Heart right ventricle (tissue), 16 donors: ENCODE results near the gene LUC7L. TPM values are rescaled to one million over a fixed set of nuclear protein-coding genes. Genes with fewer than 3 reads are reported as not detected.
A peak's percentile ranks its signal among the peaks of the same experiment; 100 is the strongest.
"Not testable (repeated sequence)": the region's sequence is repeated elsewhere in the genome, so short reads cannot be mapped to it uniquely, and the experiment has no call there.

ENCODE experiments used
- ATAC-seq, 8 donors: fragments of 200-7000 bp; cut with Tn5 transposase; one replicate each; pipeline ENCODE4 v1.9.1; 2020; ENCODE audit warnings: mild to moderate bottlenecking in 8 of 8, moderate library complexity in 8 of 8, moderate number of reproducible peaks in 1 of 8
- DNase-seq, 2 donors: peaks; one replicate each; pipeline ENCODE4 v3.0.0-alpha.2; 2020
- H3K27ac ChIP-seq, 10 donors: fragments of 200-600 bp; sonication (generic) in 2 of 10; one replicate each; pipeline versions ENCODE4 v1.5.0 to v1.8.0; 2020 to 2022; ENCODE audit warnings: mild to moderate bottlenecking in 3 of 10
- H3K27me3 ChIP-seq, 7 donors: fragments of 200-600 bp; one replicate each; pipeline ENCODE4 v1.8.0; 2021 to 2022; ENCODE audit warnings: mild to moderate bottlenecking in 2 of 7
- H3K36me3 ChIP-seq, 9 donors: fragments of 200-600 bp; sonication (generic) in 1 of 9; one replicate each; pipeline versions ENCODE4 v1.5.0 to v1.8.0; 2020 to 2022; ENCODE audit warnings: mild to moderate bottlenecking in 2 of 9
- H3K4me1 ChIP-seq, 9 donors: fragments of 200-600 bp; sonication (generic) in 1 of 9; one replicate each; pipeline versions ENCODE4 v1.5.0 to v1.8.0; 2020 to 2022; ENCODE audit warnings: mild to moderate bottlenecking in 4 of 9
- H3K4me3 ChIP-seq, 10 donors: fragments of 200-600 bp; sonication (generic) in 2 of 10; one replicate each; pipeline versions ENCODE4 v1.5.0 to v1.8.0; 2020 to 2022; ENCODE audit warnings: mild to moderate bottlenecking in 7 of 10, moderate library complexity in 2 of 10
- H3K9me3 ChIP-seq, 11 donors: fragments of 200-600 bp in 10 of 11; sonication (generic) in 2 of 11; one replicate each; pipeline versions ENCODE4 v1.5.0 to v1.8.0; 2013 to 2022; ENCODE audit warnings: mild to moderate bottlenecking in 2 of 11, control low read depth in 1 of 11, moderate library complexity in 1 of 11
- WGBS, 2 donors: extraction: QIAGEN DNeasy Blood & Tissue Kit; methylation state at CpG; one replicate each; pipeline ENCODE4 v1.1.7; 2013; ENCODE audit warnings: inconsistent platforms in 1 of 2; 5-methylcytosine and 5-hydroxymethylcytosine counted together
- intact Hi-C, 10 donors: fragments of 100-400 bp; cut with DNase I; formaldehyde crosslinking; loops; one replicate each; pipeline versions ENCODE4 v1.11.1 to v1.14.2; 2022
- polyA plus RNA-seq, 2 donors: library from polyadenylated mRNA; stranded (reverse); fragments of 200-250 nt; gene quantifications; one replicate each; pipeline ENCODE4 v1.2.3, GENCODE V29; 2013
- total RNA-seq, 10 donors: library from RNA; stranded (reverse); fragmentation: NEBNext Ultra II Directional in 3 of 10; extraction: Animal tissue kit (Norgen Biotek cat#: 25700) in 3 of 10; gene quantifications; one replicate each; pipeline versions ENCODE4 v1.2.1 to v1.2.4, GENCODE V29; 2021 to 2023
- TF ChIP-seq, protein P1 (sequence below), 9 donors: fragments of 200-600 bp; sonication (generic) in 2 of 9; IDR thresholded peaks; one replicate each; pipeline versions ENCODE4 v1.5.0 to v1.8.0; 2021 to 2022; ENCODE audit warnings: antibody characterized with exemption in 9 of 9, mild to moderate bottlenecking in 5 of 9, moderate library complexity in 1 of 9
- donor health status: Arrhythmogenic right ventricular cardiomyopathy.
- donor health status: ischemic (EF 13 %, LVEDD 7.1; RV severe dilation, severe dysfunction).
- donor health status: healthy with polysubstance abuse.
- donor health status: DM: no; HTN: yes; CAD: no.
- donor health status: DM: no; HTN: no; CAD: no.
- donor health status: ischemic (EF 25% LVEDD 6.9; RV normal size, moderate dysfunction).
- donor health status: ischemic (EF 25% LVEDD 5.7; RV mildly dilated, moderate dysfunction).
- donor health status: healthy.
- donor health status: DM: yes; HTN: yes; CAD: no.
- donor health status: Ischemic cardiomyopathy.
- donor health status: ischemic (EF 35%, LVEDD 5.7; RV mildly dilated, moderate dysfunction).
- donor health status: nonischemic (EF 11% LVEDD 7.7; RV severe dilation, severe dysfunction).
- donor health status: DM: yes; HTN: yes; CAD: no.
- donor health status: PGD.
- donor health status: ischemic (EF 29% LVEDD 5.4; RV normal size, mild dysfunction).
- donor health status: nonischemic (EF 23%, LVEDD 6.1; RV moderate dilation, normal function).

Gene LUC7L
- total and polyA plus RNA-seq, 12 donors: 14.4 to 139 (median 20.8) TPM

DNA sequence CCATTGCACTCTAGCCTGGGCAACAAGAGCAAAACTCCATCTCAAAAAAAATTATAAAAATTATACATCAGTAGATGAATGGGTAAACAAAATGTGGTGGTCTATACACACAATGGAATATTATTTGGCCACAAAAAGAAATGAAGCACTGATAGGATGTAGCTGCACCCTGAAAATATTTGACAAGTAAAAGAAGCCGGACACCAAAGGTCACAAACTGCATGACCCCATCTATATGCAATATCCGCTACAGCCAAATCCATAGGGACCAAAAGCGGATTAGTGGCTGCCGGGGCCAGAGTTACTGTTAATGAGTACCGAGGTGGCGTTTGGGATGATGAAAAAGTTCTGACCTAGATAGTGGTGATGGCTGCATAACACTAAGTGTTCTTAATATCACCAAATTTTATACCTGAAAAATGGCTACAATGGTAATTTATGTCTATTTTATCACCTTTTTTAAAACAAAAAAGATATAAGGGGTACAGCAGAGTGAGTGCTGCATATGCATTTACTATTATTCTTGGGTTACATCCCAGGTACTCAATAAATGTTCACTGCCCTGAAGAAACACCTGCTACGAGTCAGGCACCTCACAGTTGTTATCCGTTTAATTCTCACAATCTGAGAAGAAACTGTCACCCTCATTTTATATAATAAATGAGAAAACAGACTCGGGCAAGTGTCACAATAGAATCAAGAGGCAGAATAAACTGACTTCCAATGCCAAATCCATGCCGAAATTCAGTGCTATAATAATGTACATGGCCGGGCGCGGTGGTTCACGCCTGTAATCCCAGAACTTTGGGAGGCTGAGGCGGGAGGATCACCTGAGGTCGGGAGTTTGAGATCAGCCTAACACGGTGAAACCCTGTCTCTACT is 49.8 kb downstream of the LUC7L start:
- Histone ChIP-seq H3K4me3 (no peak overlapping the region), H3K4me1 (peaks cover 12 to 29% (median 17%) of the 10 kb centered on the region in 9 donors), H3K36me3 (peaks cover 0 to 2% (median 0%) of the 10 kb centered on the region in 9 donors), H3K9me3 (no peaks in the 10 kb centered on the region), H3K27me3 (peaks cover 22 to 65% (median 52%) of the 10 kb centered on the region in 7 donors), H3K27ac (no peak overlapping the region)
- TF ChIP-seq, protein P1, sequence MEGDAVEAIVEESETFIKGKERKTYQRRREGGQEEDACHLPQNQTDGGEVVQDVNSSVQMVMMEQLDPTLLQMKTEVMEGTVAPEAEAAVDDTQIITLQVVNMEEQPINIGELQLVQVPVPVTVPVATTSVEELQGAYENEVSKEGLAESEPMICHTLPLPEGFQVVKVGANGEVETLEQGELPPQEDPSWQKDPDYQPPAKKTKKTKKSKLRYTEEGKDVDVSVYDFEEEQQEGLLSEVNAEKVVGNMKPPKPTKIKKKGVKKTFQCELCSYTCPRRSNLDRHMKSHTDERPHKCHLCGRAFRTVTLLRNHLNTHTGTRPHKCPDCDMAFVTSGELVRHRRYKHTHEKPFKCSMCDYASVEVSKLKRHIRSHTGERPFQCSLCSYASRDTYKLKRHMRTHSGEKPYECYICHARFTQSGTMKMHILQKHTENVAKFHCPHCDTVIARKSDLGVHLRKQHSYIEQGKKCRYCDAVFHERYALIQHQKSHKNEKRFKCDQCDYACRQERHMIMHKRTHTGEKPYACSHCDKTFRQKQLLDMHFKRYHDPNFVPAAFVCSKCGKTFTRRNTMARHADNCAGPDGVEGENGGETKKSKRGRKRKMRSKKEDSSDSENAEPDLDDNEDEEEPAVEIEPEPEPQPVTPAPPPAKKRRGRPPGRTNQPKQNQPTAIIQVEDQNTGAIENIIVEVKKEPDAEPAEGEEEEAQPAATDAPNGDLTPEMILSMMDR (IDR thresholded peaks at IDR 0.05): no peak
- 72 to 76% methylated on average over 17 of the region's 17 CpGs for WGBS, 2 donors
- ATAC-seq (no peak), DNase-seq (no peak)
- intact Hi-C loops: loop anchor here in 8 of 10 donors (2.0 to 5.0 kb wide), 4 partner anchors 69 to 73 kb away; no protein-coding TSS in a partner anchor

DNA sequence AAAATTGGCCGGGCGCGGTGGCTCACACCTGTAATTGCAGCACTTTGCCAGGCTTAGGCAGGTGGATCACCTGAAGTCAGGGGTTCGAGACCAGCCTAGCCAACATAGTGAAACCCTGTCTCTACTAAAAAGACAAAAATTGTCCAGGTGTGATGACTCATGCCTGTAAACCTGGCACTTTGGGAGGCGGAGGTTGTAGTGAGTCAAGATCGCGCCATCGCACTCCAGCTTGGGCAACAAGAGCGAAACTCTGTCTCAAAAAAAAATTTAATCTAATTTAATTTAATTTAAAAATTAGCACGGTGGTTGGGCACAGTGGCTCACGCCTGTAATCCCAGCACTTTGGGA is 50.6 kb downstream of the LUC7L start:
- Histone ChIP-seq H3K9me3 (no peaks in the 10 kb centered on the region), H3K36me3 (no peaks in the 10 kb centered on the region), H3K4me3 (no peak overlapping the region), H3K27ac (no peak overlapping the region), H3K4me1 (peaks cover 12 to 29% (median 17%) of the 10 kb centered on the region in 9 donors), H3K27me3 (peaks cover 22 to 69% (median 55%) of the 10 kb centered on the region in 7 donors)
- TF ChIP-seq, protein P1 (IDR thresholded peaks at IDR 0.05): no peak
- WGBS, 2 donors: 83 to 85% methylated on average over 11 of the region's 11 CpGs
- intact Hi-C loops: loop anchor here in 1 of 10 donors (2.0 kb wide), 1 partner anchor 70 kb away; no protein-coding TSS in a partner anchor
- DNase-seq: no peak
- ATAC-seq: no peak

DNA sequence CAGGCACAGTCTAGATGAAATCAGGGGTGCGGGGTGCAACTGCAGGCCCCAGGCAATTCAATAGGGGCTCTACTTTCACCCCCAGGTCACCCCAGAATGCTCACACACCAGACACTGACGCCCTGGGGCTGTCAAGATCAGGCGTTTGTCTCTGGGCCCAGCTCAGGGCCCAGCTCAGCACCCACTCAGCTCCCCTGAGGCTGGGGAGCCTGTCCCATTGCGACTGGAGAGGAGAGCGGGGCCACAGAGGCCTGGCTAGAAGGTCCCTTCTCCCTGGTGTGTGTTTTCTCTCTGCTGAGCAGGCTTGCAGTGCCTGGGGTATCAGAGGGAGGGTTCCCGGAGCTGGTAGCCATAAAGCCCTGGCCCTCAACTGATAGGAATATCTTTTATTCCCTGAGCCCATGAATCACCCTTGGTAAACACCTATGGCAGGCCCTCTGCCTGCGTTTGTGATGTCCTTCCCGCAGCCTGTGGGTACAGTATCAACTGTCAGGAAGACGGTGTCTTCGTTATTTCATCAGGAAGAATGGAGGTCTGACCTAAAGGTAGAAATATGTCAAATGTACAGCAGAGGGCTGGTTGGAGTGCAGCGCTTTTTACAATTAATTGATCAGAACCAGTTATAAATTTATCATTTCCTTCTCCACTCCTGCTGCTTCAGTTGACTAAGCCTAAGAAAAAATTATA is 51.1 kb downstream of the LUC7L start:
- H3K27ac ChIP-seq: no peak overlapping the region
- peaks cover 12 to 29% (median 17%) of the 10 kb centered on the region in 9 donors for H3K4me1 ChIP-seq
- no peaks in the 10 kb centered on the region for H3K36me3 ChIP-seq
- H3K9me3 ChIP-seq: no peaks in the 10 kb centered on the region
- 58 to 59% methylated on average over 11 of the region's 11 CpGs for WGBS, 2 donors
- ATAC-seq (no peak), DNase-seq (no peak)
- TF ChIP-seq, protein P1 (IDR thresholded peaks at IDR 0.05): no peak
- intact Hi-C loops: loop anchor here in 1 of 10 donors (2.0 kb wide), 1 partner anchor 69 kb away; no protein-coding TSS in a partner anchor
- no peak overlapping the region for H3K4me3 ChIP-seq
- peaks cover 22 to 74% (median 60%) of the 10 kb centered on the region in 7 donors for H3K27me3 ChIP-seq

DNA sequence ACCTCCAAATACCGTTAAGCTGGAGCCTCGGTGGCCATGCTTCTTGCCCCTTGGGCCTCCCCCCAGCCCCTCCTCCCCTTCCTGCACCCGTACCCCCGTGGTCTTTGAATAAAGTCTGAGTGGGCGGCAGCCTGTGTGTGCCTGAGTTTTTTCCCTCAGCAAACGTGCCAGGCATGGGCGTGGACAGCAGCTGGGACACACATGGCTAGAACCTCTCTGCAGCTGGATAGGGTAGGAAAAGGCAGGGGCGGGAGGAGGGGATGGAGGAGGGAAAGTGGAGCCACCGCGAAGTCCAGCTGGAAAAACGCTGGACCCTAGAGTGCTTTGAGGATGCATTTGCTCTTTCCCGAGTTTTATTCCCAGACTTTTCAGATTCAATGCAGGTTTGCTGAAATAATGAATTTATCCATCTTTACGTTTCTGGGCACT is 51.8 kb downstream of the LUC7L start:
- H3K9me3 ChIP-seq: no peaks in the 10 kb centered on the region
- 5% methylated on average over 13 of the region's 13 CpGs for WGBS, 2 donors
- H3K27me3 ChIP-seq: peaks cover 22 to 75% (median 60%) of the 10 kb centered on the region in 7 donors
- DNase-seq (no peak), ATAC-seq (peak in 2 of 8 donors; percentile 26 to 31)
- no peak overlapping the region for H3K27ac ChIP-seq
- H3K36me3 ChIP-seq: no peaks in the 10 kb centered on the region
- intact Hi-C loops: no loop called here
- H3K4me1 ChIP-seq: peaks cover 12 to 29% (median 17%) of the 10 kb centered on the region in 9 donors
- H3K4me3 ChIP-seq: no peak overlapping the region
- TF ChIP-seq, protein P1 (IDR thresholded peaks at IDR 0.05): no peak

DNA sequence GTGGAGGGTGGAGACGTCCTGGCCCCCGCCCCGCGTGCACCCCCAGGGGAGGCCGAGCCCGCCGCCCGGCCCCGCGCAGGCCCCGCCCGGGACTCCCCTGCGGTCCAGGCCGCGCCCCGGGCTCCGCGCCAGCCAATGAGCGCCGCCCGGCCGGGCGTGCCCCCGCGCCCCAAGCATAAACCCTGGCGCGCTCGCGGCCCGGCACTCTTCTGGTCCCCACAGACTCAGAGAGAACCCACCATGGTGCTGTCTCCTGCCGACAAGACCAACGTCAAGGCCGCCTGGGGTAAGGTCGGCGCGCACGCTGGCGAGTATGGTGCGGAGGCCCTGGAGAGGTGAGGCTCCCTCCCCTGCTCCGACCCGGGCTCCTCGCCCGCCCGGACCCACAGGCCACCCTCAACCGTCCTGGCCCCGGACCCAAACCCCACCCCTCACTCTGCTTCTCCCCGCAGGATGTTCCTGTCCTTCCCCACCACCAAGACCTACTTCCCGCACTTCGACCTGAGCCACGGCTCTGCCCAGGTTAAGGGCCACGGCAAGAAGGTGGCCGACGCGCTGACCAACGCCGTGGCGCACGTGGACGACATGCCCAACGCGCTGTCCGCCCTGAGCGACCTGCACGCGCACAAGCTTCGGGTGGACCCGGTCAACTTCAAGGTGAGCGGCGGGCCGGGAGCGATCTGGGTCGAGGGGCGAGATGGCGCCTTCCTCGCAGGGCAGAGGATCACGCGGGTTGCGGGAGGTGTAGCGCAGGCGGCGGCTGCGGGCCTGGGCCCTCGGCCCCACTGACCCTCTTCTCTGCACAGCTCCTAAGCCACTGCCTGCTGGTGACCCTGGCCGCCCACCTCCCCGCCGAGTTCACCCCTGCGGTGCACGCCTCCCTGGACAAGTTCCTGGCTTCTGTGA is 52.5 kb downstream of the LUC7L start, which contains the start of gene HBA1:
Gene HBA1, plus strand, starts transcription at position 204 of the 906 bp plus-strand sequence. Its CDS starts 37 bp downstream, at position 241.
- Histone ChIP-seq H3K4me1 (peaks cover 12 to 29% (median 17%) of the 10 kb centered on the region in 9 donors), H3K27me3 (peaks cover 22 to 80% (median 61%) of the 10 kb centered on the region in 7 donors)
- WGBS, 2 donors: 2 to 4% methylated on average over 31 to 40 of the region's 88 CpGs
- H3K36me3 ChIP-seq, H3K9me3 ChIP-seq, intact Hi-C loops, H3K4me3 ChIP-seq, H3K27ac ChIP-seq, DNase-seq: not testable (repeated sequence)
- ATAC-seq: peak in 1 of 8 donors; percentile 9

DNA sequence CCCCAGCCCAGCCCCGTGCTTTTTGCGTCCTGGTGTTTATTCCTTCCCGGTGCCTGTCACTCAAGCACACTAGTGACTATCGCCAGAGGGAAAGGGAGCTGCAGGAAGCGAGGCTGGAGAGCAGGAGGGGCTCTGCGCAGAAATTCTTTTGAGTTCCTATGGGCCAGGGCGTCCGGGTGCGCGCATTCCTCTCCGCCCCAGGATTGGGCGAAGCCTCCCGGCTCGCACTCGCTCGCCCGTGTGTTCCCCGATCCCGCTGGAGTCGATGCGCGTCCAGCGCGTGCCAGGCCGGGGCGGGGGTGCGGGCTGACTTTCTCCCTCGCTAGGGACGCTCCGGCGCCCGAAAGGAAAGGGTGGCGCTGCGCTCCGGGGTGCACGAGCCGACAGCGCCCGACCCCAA is 53.2 kb downstream of the LUC7L start:
- peaks cover 22 to 80% (median 67%) of the 10 kb centered on the region in 7 donors for H3K27me3 ChIP-seq
- intact Hi-C loops: not testable (repeated sequence)

More for the DNA sequence above, 53.2 kb downstream of the LUC7L start:
- H3K9me3 ChIP-seq, DNase-seq, ATAC-seq, H3K27ac ChIP-seq, H3K36me3 ChIP-seq, H3K4me3 ChIP-seq: not testable (repeated sequence)
- H3K4me1 ChIP-seq: peaks cover 7 to 23% (median 11%) of the 10 kb centered on the region in 9 donors
- 0 to 1% methylated on average over 15 to 25 of the region's 39 CpGs for WGBS, 2 donors
